ENCODE results near the gene DPT. TPM values are rescaled to one million over a fixed set of nuclear protein-coding genes. Genes with fewer than 3 reads are reported as not detected.

DPT gene
- polyA plus RNA-seq, 1 donor (not counting 4 experiments of a cell fraction or from before 2014, with no cell fraction given): not detected

- Histone ChIP-seq H3K9ac (ENCODE audit: control insufficient read depth, extremely low read depth, insufficient read depth, low read length) (no peak overlapping the region), H3K9me3 (ENCODE audit: control insufficient read depth, low read depth, low read length) (no peaks in the 10 kb centered on the region), H3K9me1 (ENCODE audit: control insufficient read depth, extremely low read depth, insufficient read depth, low read length) (no peaks in the 10 kb centered on the region), H3K4me1 (ENCODE audit: control insufficient read depth, extremely low read depth, insufficient read depth, low read length) (peaks cover 15% of the 10 kb centered on the region), H3K27me3 (ENCODE audit: control insufficient read depth, extremely low read depth, insufficient read depth, low read length) (no peaks in the 10 kb centered on the region), H3K4me2 (ENCODE audit: control insufficient read depth, extremely low read depth, insufficient read depth, low read depth, low read length) (no peak overlapping the region), H3K4me3 (ENCODE audit: control insufficient read depth in 2 of 3, extremely low read depth in 1 of 3, insufficient read depth in 2 of 3, low read depth in 1 of 3, low read length in 3 of 3) (no peak overlapping the region), H3K36me3 (ENCODE audit: control insufficient read depth in 2 of 2, extremely low read depth in 1 of 2, insufficient read depth in 2 of 2, low read length in 2 of 2) (no peaks in the 10 kb centered on the region), H2AFZ (ENCODE audit: control insufficient read depth, low read length) (no peak overlapping the region), H3K27ac (ENCODE audit: control insufficient read depth, insufficient read depth, low read length) (no peak overlapping the region), H3K79me2 (ENCODE audit: control insufficient read depth, insufficient read depth, low read length) (no peaks in the 10 kb centered on the region), H4K20me1 (ENCODE audit: control insufficient read depth, extremely low read depth, insufficient read depth, low read length) (no peaks in the 10 kb centered on the region)
- no peak for FAIRE-seq
- dilution Hi-C loops (cut with MboI; ENCODE audit: extremely low pct_ligation_motif_present, low sequenced_read_pairs): no loop called here
- no peak for DNase-seq (ENCODE audit: low read depth, low spot score)
- TF ChIP-seq EZH2 (IDR thresholded peaks at IDR 0.05; ENCODE audit: low read length): no peak
- TF ChIP-seq, protein P1, sequence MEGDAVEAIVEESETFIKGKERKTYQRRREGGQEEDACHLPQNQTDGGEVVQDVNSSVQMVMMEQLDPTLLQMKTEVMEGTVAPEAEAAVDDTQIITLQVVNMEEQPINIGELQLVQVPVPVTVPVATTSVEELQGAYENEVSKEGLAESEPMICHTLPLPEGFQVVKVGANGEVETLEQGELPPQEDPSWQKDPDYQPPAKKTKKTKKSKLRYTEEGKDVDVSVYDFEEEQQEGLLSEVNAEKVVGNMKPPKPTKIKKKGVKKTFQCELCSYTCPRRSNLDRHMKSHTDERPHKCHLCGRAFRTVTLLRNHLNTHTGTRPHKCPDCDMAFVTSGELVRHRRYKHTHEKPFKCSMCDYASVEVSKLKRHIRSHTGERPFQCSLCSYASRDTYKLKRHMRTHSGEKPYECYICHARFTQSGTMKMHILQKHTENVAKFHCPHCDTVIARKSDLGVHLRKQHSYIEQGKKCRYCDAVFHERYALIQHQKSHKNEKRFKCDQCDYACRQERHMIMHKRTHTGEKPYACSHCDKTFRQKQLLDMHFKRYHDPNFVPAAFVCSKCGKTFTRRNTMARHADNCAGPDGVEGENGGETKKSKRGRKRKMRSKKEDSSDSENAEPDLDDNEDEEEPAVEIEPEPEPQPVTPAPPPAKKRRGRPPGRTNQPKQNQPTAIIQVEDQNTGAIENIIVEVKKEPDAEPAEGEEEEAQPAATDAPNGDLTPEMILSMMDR (optimal IDR thresholded peaks at IDR 0.05 in 1 of 3, IDR thresholded peaks at IDR 0.05 in 1 of 3, conservative IDR thresholded peaks at IDR 0.05 in 1 of 3; ENCODE audit: extremely low read depth in 1 of 3, insufficient read depth in 2 of 3, low read length in 3 of 3): no peak
Observed at GRCh38 chr1:168760781-168761180, 31.8 kb upstream of the DPT start.

DNA sequence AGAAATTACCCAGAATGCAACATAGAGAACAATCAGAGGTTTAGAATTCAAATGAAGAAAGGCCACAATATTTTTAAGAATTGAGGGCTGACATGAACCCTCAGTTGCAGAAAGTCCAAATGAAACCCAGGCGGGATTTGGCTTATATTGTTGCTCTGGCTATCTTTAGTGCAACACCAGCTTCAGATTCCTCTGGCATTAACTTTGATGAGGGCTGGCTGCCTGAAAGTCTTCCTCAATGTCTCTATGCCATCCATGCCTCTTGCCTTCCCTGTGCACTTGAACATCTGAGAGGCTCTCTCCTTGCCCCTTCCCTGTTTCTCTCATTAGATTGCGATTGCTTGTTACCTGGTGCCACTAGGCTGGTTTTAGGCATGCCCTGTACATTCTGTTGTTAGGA lies 31.2 kb upstream of the DPT start:
- TF ChIP-seq EZH2 (IDR thresholded peaks at IDR 0.05; ENCODE audit: low read length): no peak
- TF ChIP-seq, protein P1 (optimal IDR thresholded peaks at IDR 0.05 in 1 of 3, IDR thresholded peaks at IDR 0.05 in 1 of 3, conservative IDR thresholded peaks at IDR 0.05 in 1 of 3; ENCODE audit: extremely low read depth in 1 of 3, insufficient read depth in 2 of 3, low read length in 3 of 3): no peak
- H2AFZ ChIP-seq (ENCODE audit: control insufficient read depth, low read length): no peak overlapping the region
- H3K9me1 ChIP-seq (ENCODE audit: control insufficient read depth, extremely low read depth, insufficient read depth, low read length): no peaks in the 10 kb centered on the region
- dilution Hi-C loops (cut with MboI; ENCODE audit: extremely low pct_ligation_motif_present, low sequenced_read_pairs): no loop called here
- no peaks in the 10 kb centered on the region for H4K20me1 ChIP-seq (ENCODE audit: control insufficient read depth, extremely low read depth, insufficient read depth, low read length)
- no peak overlapping the region for H3K4me3 ChIP-seq (ENCODE audit: control insufficient read depth in 2 of 3, extremely low read depth in 1 of 3, insufficient read depth in 2 of 3, low read depth in 1 of 3, low read length in 3 of 3)
- no peaks in the 10 kb centered on the region for H3K9me3 ChIP-seq (ENCODE audit: control insufficient read depth, low read depth, low read length)
- no peak overlapping the region for H3K4me2 ChIP-seq (ENCODE audit: control insufficient read depth, extremely low read depth, insufficient read depth, low read depth, low read length)
- H3K79me2 ChIP-seq (ENCODE audit: control insufficient read depth, insufficient read depth, low read length): no peaks in the 10 kb centered on the region
- no peak overlapping the region for H3K9ac ChIP-seq (ENCODE audit: control insufficient read depth, extremely low read depth, insufficient read depth, low read length)
- H3K4me1 ChIP-seq (ENCODE audit: control insufficient read depth, extremely low read depth, insufficient read depth, low read length): peaks cover 15% of the 10 kb centered on the region
- no peaks in the 10 kb centered on the region for H3K36me3 ChIP-seq (ENCODE audit: control insufficient read depth in 2 of 2, extremely low read depth in 1 of 2, insufficient read depth in 2 of 2, low read length in 2 of 2)
- H3K27ac ChIP-seq (ENCODE audit: control insufficient read depth, insufficient read depth, low read length): no peak overlapping the region
- H3K27me3 ChIP-seq (ENCODE audit: control insufficient read depth, extremely low read depth, insufficient read depth, low read length): no peaks in the 10 kb centered on the region
- DNase-seq (ENCODE audit: low read depth, low spot score) (no peak), FAIRE-seq (no peak)

Measured in keratinocyte (primary cell).